GM12878 (cell line): ENCODE data around the gene POC1B. TPM values are rescaled to one million over a fixed set of nuclear protein-coding genes. Genes with fewer than 3 reads are reported as not detected.

Source experiments
- ATF7 ChIP-seq: fragments of 450-650 bp; IDR thresholded peaks from 2 replicates; pipeline ENCODE4 v1.6.1; 2016; ENCODE audit warnings: low read depth, mild to moderate bottlenecking
- CREM ChIP-seq: IDR thresholded peaks from 2 replicates; pipeline ENCODE4 v1.6.1; 2014; ENCODE audit warnings: antibody characterized with exemption, low read depth
- E2F8 ChIP-seq: fragments of 450-650 bp; IDR thresholded peaks from 2 replicates; pipeline ENCODE4 v1.6.1; 2018; ENCODE audit warnings: mild to moderate bottlenecking, low read depth, moderate library complexity; ENCODE audit not compliant: partially characterized antibody
- FOXM1 ChIP-seq: IDR thresholded peaks from 2 replicates; pipeline ENCODE4 v1.6.1; 2012; ENCODE audit warnings: low read depth, mild to moderate bottlenecking, inconsistent platforms, low read length, moderate library complexity
- IRF4 ChIP-seq: IDR thresholded peaks from 2 replicates; pipeline ENCODE4 v1.6.1; 2011; ENCODE audit warnings: low read depth, low read length
- NR2C1 ChIP-seq: fragments of 450-650 bp; IDR thresholded peaks from 2 replicates; pipeline ENCODE4 v1.6.1; 2017; ENCODE audit warnings: antibody characterized with exemption, mild to moderate bottlenecking, moderate library complexity
- NR2C2 ChIP-seq: IDR thresholded peaks from 2 replicates; pipeline ENCODE4 v1.6.1; 2011; ENCODE audit warnings: borderline replicate concordance, low read depth; ENCODE audit not compliant: control insufficient read depth, insufficient read length
- NR2F1 ChIP-seq: fragments of 450-650 bp; conservative IDR thresholded peaks from 2 replicates; pipeline ENCODE4 v1.6.1; 2017; ENCODE audit warnings: mild to moderate bottlenecking
- POU2F2 ChIP-seq: IDR thresholded peaks from 3 replicates; pipeline ENCODE4 v1.6.1; 2011; ENCODE audit warnings: low read depth, mild to moderate bottlenecking, low read length, borderline replicate concordance
- SMAD1 ChIP-seq: fragments of 450-650 bp; IDR thresholded peaks from 2 replicates; pipeline ENCODE4 v1.6.1; 2018; ENCODE audit warnings: mild to moderate bottlenecking, low read depth; ENCODE audit not compliant: partially characterized antibody
- SMAD5 ChIP-seq: IDR thresholded peaks from 2 replicates; pipeline ENCODE4 v1.6.1; 2016; ENCODE audit warnings: antibody characterized with exemption, low read depth
- SREBF1 ChIP-seq: IDR thresholded peaks from 2 replicates; pipeline ENCODE4 v1.6.1; 2012; ENCODE audit warnings: mild to moderate bottlenecking, low read length
- SRF ChIP-seq, 2 experiments: IDR thresholded peaks; 2 replicates each; pipeline ENCODE4 v1.6.1; 2011; ENCODE audit warnings: low read depth in 2 of 2, low read length in 2 of 2, mild to moderate bottlenecking in 1 of 2, moderate library complexity in 1 of 2
- polyA plus RNA-seq, 11 experiments: library from polyadenylated mRNA; depleted of rRNA in 4 of 11; unstranded in 6 of 11; stranded (reverse) in 5 of 11; fragments of >200 nt; fragmentation: Nextera tagmentation in 4 of 11; fragmentation: Illumina TruSeq in 1 of 11; extraction: Ambion mirVana in 4 of 11; extraction: Trizol in 1 of 11; gene quantifications; 1 replicate in 1 of 11; 2 replicates in 10 of 11; pipeline versions ENCODE4 v1.2.1 to v1.2.3, GENCODE V29; 2011 to 2016; ENCODE audit warnings: inconsistent platforms in 2 of 11, missing spikeins in 2 of 11, low read depth in 1 of 11
- total RNA-seq, 4 experiments: library from RNA; depleted of rRNA in 3 of 4; stranded (reverse); fragments of >200 nt in 3 of 4; fragmentation: Illumina TruSeq in 1 of 4; extraction: Trizol in 1 of 4; gene quantifications; 2 replicates each; pipeline versions ENCODE4 v1.2.1 to v1.2.3, GENCODE V29; 2013 to 2021
- TF ChIP-seq, protein P1 (sequence below): IDR thresholded peaks from 2 replicates; pipeline ENCODE4 v1.6.1; 2012; ENCODE audit warnings: improper control_type of control experiment, low read depth, low read length; ENCODE audit not compliant: insufficient replicate concordance
- TF ChIP-seq, protein P2 (sequence below): fragments of 450-650 bp; conservative IDR thresholded peaks from 2 replicates; pipeline ENCODE4 v1.6.1; 2017; ENCODE audit warnings: mild to moderate bottlenecking, moderate library complexity
- TF ChIP-seq, protein P3 (sequence below): IDR thresholded peaks from 2 replicates; pipeline ENCODE4 v1.6.1; 2012; ENCODE audit warnings: low read depth, low read length, improper control_type of control experiment

Gene POC1B
- total and polyA plus RNA-seq, 10 of the 15 experiments (the other 5 are each of a cell fraction or from before 2014, with no cell fraction given): 4.4 to 17.8 (median 11.3) TPM

GRCh38 chr12:89525824-89526770, at the start of gene POC1B (continued):
- TF ChIP-seq, protein P1, sequence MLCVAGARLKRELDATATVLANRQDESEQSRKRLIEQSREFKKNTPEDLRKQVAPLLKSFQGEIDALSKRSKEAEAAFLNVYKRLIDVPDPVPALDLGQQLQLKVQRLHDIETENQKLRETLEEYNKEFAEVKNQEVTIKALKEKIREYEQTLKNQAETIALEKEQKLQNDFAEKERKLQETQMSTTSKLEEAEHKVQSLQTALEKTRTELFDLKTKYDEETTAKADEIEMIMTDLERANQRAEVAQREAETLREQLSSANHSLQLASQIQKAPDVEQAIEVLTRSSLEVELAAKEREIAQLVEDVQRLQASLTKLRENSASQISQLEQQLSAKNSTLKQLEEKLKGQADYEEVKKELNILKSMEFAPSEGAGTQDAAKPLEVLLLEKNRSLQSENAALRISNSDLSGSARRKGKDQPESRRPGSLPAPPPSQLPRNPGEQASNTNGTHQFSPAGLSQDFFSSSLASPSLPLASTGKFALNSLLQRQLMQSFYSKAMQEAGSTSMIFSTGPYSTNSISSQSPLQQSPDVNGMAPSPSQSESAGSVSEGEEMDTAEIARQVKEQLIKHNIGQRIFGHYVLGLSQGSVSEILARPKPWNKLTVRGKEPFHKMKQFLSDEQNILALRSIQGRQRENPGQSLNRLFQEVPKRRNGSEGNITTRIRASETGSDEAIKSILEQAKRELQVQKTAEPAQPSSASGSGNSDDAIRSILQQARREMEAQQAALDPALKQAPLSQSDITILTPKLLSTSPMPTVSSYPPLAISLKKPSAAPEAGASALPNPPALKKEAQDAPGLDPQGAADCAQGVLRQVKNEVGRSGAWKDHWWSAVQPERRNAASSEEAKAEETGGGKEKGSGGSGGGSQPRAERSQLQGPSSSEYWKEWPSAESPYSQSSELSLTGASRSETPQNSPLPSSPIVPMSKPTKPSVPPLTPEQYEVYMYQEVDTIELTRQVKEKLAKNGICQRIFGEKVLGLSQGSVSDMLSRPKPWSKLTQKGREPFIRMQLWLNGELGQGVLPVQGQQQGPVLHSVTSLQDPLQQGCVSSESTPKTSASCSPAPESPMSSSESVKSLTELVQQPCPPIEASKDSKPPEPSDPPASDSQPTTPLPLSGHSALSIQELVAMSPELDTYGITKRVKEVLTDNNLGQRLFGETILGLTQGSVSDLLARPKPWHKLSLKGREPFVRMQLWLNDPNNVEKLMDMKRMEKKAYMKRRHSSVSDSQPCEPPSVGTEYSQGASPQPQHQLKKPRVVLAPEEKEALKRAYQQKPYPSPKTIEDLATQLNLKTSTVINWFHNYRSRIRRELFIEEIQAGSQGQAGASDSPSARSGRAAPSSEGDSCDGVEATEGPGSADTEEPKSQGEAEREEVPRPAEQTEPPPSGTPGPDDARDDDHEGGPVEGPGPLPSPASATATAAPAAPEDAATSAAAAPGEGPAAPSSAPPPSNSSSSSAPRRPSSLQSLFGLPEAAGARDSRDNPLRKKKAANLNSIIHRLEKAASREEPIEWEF: peak; percentile 89
- TF ChIP-seq IRF4 (peak; percentile 46; the same call in 1 of the 2 replicates), POU2F2 (0 out of 3 replicates have a peak, but pooled peaks have one; percentile 35), NR2F1 (peak; percentile 33; the same call in 1 of the 2 replicates), SREBF1 (no peak), SMAD1 (no peak), ATF7 (peak; percentile 78), NR2C2 (peak; percentile 95), FOXM1 (no peak), SRF (IDR thresholded peaks at IDR 0.05; ENCODE audit: low read depth in 2 of 2, low read length in 2 of 2) (peak; percentile 77 to 94), SMAD5 (no peak), CREM (peak; percentile 96), E2F8 (peak; percentile 85), NR2C1 (peak; percentile 34; the same call in 1 of the 2 replicates)
- TF ChIP-seq, protein P2, sequence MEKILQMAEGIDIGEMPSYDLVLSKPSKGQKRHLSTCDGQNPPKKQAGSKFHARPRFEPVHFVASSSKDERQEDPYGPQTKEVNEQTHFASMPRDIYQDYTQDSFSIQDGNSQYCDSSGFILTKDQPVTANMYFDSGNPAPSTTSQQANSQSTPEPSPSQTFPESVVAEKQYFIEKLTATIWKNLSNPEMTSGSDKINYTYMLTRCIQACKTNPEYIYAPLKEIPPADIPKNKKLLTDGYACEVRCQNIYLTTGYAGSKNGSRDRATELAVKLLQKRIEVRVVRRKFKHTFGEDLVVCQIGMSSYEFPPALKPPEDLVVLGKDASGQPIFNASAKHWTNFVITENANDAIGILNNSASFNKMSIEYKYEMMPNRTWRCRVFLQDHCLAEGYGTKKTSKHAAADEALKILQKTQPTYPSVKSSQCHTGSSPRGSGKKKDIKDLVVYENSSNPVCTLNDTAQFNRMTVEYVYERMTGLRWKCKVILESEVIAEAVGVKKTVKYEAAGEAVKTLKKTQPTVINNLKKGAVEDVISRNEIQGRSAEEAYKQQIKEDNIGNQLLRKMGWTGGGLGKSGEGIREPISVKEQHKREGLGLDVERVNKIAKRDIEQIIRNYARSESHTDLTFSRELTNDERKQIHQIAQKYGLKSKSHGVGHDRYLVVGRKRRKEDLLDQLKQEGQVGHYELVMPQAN: peak; percentile 79
- TF ChIP-seq, protein P3, sequence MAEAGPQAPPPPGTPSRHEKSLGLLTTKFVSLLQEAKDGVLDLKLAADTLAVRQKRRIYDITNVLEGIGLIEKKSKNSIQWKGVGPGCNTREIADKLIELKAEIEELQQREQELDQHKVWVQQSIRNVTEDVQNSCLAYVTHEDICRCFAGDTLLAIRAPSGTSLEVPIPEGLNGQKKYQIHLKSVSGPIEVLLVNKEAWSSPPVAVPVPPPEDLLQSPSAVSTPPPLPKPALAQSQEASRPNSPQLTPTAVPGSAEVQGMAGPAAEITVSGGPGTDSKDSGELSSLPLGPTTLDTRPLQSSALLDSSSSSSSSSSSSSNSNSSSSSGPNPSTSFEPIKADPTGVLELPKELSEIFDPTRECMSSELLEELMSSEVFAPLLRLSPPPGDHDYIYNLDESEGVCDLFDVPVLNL: peak; percentile 73; the same call in 1 of the 2 replicates
